ENCODE measurements around the gene ARRDC1.

Gene ARRDC1

DNA sequence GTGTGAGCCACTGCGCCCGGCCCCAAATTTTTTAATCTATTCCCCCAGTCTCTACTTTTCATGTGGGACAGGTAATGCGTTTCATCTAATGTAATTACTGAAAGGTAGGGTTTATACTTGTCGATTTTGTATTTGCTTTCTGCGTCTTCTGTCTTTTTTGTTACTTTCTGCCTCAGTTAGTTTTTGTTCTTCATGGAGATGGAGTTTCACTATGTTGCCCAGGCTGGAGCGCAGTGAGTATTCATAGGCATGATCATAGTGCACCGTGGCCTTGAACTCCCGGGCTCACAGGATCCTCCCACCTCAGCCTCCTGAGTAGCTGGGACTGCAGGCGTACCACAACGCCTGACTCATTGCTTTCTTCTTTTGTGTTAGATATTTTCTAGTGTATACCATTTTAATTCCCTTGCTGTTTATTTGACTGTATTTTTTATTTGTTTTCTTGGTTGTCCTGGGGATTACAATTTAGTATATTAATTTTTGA is 36.7 kb downstream of the ARRDC1 start:
- no peak for DNase-seq

DNA sequence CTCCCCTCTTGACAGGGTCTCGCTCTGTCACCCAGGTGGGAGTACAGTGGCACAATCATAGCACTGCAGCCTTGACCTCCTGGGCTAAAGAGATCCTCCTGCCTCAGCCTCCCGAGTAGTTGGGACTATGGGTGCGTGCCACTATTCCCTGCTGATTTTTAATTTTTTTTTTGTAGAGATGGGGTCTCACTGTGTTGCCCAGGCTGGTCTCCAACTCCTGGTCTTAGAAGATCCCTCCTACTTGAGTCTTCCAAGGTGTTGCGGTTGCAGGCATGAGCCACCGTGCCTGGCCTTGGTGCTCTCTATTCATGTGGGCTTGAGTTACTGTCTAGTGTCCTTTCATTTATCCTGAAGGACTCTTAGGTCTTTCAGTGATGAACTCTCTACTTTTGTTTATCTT is 37.4 kb downstream of the ARRDC1 start:
- DNase-seq = no peak

DNA sequence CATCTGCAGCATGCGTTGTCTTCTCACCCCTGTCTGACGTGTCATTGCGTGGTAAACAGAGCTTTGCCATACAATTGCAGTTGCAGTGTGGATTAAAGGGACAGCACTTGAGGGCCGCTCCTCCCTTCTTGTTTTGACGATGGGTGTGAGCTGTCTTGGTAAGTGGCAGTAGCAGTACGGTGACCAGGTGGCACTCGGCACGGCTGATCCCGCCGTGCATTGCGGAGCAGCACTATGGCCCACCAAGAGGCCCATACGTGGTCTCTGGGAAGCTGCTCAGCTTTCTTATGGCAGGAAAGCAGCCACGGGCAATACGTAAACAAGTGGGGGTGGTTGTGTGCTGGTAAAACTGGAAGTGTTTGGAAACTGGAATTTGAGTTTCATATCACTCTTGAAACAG is 38.4 kb downstream of the ARRDC1 start:
- DNase-seq = no peak

DNA sequence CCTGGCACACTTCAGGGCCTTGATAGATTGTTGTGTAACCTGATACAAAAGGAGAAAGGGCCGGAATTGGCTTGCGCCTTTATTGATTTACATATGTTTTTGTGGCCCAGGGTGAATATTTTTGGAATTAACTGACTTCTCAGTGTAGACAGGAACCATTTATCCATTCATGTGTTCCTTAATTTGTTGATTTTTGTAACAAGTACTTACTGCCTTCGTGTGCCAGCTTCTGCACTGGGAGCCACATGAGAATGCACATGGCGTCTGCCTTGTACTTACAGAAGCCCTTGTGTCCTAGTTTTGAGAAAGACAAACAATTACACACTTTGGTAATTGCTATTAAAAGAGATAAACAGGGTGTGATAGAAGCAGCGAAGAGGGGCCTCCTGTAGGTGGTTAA is 39.7 kb downstream of the ARRDC1 start:
- DNase-seq = no peak

DNA sequence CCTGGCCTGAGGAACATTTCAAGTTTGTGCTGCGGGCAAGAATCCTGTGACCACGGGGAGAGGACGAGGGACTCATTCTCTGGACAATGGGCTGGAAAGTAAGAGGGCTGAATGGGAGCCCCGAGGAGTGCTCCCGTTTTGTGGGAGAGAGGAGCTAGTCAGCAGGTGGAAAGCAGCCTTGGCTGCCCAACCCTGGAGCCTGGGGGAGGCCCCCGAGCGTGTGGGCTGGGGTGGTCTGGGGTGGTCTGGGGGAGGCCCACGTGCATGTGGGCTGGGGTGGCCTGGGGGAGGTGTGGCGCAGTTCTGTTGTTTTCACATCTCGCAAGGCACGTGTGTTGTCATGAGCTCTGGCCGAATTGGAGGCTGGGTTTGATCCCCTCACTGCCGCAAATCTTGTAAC is 40.9 kb downstream of the ARRDC1 start:
- DNase-seq = no peak

DNA sequence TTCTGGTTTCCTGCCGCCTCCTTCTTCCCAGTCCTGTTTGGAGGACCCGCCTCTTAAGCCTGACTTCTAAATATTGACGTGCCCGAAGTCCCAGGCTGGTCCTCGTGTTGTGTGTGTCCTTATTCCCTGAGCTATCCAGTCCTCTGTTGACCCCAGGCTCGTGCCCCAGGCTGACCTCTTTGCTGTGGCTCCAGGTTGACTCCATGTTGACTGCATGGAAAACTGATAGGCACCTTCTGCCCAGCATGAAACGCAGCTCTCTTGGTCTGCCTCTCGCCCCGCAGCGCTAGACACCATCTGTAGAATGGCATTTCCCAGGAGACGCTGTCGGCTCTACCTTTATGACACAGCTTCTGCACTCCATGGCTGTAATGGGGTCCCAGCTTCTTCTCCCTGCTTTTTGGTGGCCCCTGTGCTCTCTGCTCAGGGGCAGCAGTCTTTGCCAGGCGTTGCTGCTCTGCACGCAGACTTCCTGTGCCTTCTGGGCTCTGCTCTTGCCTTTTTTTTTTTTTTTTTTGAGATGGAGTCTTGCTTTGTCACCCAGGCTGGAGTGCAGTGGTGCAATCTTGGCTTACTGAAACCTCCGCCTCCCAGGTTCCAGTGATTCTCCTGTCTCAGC is 41.7 kb downstream of the ARRDC1 start:
- no peak for DNase-seq

DNA sequence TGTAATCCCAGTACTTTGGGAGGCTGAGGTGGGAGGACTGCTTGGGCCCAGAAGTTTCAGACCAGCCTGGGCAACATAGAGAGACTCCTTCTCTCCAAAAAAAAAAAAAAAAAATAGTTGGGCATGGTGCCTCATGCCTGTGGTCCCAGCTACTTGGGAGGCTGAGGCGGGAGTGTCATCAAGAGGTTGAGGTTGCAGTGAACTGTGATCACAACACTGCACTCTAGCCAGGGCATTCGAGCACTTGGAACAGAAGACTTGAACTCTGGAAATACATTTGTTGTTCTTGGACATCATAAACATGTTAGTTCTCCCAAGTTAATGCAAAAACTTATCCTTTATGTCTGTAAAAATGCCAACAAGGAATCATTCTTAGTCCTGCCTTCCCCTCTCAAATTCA is 42.9 kb downstream of the ARRDC1 start:
- no peak for DNase-seq

DNA sequence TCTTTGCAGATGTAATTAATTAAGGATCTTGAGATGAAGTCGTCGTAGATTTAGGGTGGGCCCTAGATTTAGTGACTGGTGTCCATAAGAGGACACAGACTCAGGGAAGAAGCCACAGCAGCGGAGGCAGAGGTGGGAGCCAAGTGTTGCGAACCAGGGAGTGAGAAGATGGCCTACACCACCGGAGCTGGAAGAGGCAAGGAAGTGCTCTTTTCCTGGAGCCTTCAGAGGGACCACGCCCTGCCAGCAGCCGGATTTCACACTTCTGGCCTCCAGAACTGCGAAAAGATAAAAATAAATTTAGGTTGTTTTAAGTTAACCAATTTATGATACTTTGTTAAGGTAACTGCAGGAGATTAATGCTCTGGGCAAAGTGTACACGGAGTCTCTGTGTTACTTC is 44.1 kb downstream of the ARRDC1 start:
- no peak for DNase-seq

DNA sequence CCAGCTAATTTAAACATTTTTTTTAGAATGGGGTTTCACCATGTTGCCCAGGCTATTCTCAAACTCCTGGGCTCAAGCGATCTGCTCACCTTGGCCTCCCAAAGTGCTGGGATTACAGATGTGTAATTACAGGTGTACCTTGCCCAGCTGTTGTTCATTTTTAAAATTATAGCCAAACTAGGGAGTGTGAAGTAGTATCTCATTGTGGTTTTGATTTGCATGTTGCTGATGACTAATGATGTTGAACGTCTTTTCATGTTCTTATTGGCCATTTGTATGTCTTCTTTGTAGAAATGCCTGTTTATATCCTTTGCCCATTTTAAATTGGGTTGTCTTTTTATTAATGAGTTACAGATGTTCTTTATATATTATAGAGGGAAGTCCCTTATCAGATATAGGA is 44.8 kb downstream of the ARRDC1 start:
- DNase-seq = no peak

DNA sequence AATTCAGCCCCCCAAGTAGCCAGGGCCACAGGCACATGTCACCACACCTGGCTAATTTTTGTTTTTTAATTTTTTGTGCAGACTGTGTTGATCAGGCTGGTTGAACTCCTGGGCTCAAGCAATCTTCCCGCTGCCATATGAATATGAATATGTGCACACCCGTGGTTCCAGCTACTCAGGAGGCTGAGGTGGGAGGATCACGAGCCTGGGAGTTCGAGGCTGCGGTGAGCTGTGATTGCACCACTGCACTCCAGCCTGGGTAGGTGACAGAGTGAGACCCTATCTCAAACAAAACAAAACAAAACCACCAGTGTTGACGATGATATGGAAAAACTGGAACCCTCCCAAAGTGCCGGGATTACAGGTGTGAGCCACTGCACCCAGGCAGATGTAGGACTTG is 45.3 kb downstream of the ARRDC1 start:
- no peak for DNase-seq

DNA sequence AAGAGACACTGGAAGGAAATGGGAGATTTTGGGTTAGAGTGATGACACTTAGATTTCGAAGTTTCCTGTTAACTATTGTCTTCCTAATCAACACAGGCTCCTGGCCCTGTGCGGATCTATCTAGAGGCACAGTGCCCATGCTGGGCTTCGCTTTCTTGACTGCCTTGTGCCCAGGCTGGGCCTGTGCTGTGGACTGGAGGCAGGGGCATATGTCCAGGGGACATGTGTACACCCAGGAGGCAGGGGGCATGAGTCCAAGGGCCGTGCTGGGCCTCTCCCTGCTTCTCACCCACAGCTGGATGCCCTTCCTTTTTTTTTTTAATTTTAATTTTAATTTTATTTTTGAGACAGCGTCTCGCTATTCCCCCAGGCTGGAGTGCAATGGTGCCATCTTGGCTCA is 50.9 kb downstream of the ARRDC1 start:
- DNase-seq = no peak

DNA sequence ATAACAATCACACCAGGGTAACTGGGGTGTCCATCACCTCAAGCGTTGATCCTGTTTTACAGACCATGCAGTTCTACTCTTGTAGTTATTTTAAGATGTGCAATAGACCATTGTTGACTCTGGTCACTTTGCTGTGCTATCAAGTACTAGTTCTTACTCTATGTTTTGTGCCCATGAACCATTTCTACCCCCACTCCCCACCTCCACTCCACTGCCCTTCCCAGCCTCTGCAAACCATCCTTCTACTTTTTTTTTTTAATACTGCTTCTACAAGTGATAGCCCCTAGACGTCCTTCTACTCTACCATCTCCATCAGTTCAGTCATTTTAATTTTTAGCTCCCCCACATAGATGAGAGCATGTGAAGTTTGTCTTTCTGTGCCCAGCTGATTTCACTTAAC is 52.1 kb downstream of the ARRDC1 start:
- no peak for DNase-seq

DNA sequence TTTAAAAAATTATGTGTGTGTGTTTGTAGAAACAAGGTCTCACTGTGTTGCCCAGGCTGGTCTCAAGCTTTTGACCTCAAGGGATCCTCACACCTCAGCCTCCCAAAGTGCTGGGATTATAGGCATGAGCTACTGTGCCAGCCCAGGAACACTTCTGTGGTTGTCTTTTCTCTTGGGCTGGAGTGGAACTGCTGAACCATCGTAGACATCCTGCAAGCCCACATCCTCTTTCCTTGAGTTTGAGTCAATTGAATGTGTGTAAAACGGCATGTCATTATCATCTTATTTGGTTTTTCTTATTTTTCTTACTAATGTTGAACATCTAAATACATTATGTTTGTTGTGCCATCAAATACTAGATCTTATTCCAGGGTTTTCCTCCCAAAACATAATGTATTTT is 53.3 kb downstream of the ARRDC1 start:
- no peak for DNase-seq

DNA sequence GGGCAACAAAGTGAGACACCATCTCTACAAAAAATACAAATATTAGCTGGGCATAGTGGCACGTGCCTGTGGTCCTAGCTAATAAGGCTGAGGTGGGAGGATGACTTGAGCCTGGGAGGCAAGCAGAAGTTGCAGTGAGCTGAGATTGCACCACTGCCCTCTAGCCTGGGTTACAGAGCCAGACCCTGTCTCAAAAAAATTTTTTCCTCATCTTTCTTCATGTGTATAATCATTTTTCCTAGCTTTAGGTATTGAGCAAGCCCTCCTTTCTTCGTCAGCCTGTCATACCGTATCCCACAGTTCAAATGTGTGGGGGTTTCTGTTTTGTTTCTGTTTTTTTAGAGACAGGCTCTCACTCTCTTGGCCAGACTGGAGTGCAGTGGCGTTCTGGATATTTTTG is 54.7 kb downstream of the ARRDC1 start:
- no peak for DNase-seq

DNA sequence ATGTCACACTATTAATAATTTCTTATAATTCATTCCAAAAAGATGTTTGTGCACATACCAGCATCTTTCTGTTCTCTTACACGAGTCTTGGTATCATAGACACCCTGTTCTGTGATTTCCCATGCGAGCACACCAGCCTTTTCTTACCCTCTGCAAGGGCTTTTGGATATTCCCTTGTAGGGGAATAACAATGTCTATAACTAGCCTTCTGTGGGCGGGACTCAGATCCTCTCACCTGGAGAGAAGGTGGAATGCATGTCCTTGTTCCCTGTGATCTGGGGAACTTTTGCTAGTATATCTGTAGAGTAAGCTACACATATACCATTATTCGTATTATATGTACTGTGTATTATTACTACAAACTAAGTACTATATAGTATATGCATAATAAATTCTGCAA is 58.1 kb downstream of the ARRDC1 start:
- DNase-seq = no peak

DNA sequence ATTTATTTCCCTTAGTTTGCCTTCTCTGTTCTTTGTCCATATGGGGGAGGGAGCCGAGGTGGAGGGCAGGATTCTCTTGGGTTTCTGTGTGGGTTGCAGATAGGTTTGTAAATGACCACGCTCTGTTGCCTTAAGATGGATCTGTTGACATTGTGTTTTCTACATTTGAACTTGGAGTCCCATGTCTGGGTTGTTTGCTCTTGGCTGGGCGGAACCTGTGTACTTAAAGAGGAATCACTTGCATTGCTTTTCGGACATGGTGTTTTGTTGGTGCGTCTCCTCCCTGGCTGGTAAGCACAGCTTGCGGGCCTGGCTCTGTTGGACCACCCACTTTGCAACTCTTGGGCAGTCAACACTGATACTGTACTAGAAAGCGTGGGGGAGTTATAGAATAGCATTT is 59.2 kb downstream of the ARRDC1 start:
- DNase-seq = no peak

All from activated CD8-positive, alpha-beta memory T cell treated with anti-CD3 and anti-CD28 coated beads, Interleukin-2, amount 50 U/mL, for 4 hours (primary cell).